Ishikawa (cell line): ENCODE data around the gene S1PR5.

ENCODE experiments used
- CEBPB ChIP-seq: IDR thresholded peaks from 2 replicates; pipeline ENCODE4 v1.6.1; 2012
- CREB1 ChIP-seq: IDR thresholded peaks from 2 replicates; pipeline ENCODE4 v1.6.1; 2012; ENCODE audit warnings: low read depth
- EP300 ChIP-seq: IDR thresholded peaks from 2 replicates; pipeline ENCODE4 v1.6.1; 2012; ENCODE audit warnings: borderline replicate concordance
- FOXM1 ChIP-seq: IDR thresholded peaks from 2 replicates; pipeline ENCODE4 v1.6.1; 2012; ENCODE audit warnings: low read depth, borderline replicate concordance
- MAX ChIP-seq: IDR thresholded peaks from 2 replicates; pipeline ENCODE4 v1.6.1; 2012
- NFIC ChIP-seq: IDR thresholded peaks from 2 replicates; pipeline ENCODE4 v1.6.1; 2012
- REST ChIP-seq: IDR thresholded peaks from 2 replicates; pipeline ENCODE4 v1.6.1; 2012; ENCODE audit warnings: low read depth, mild to moderate bottlenecking
- TAF1 ChIP-seq: IDR thresholded peaks from 2 replicates; pipeline ENCODE4 v1.6.1; 2012; ENCODE audit warnings: low read depth, mild to moderate bottlenecking
- TCF12 ChIP-seq: IDR thresholded peaks from 2 replicates; pipeline ENCODE4 v1.6.1; 2012; ENCODE audit warnings: low read depth
- TEAD4 ChIP-seq: IDR thresholded peaks from 2 replicates; pipeline ENCODE4 v1.6.1; 2012
- YY1 ChIP-seq: IDR thresholded peaks from 2 replicates; pipeline ENCODE4 v1.6.1; 2012; ENCODE audit warnings: low read depth
- ZBTB7A ChIP-seq: IDR thresholded peaks from 2 replicates; pipeline ENCODE4 v1.6.1; 2012; ENCODE audit warnings: low read depth
- TF ChIP-seq, protein P1 (sequence below): IDR thresholded peaks from 2 replicates; pipeline ENCODE4 v1.6.1; 2012

DNA sequence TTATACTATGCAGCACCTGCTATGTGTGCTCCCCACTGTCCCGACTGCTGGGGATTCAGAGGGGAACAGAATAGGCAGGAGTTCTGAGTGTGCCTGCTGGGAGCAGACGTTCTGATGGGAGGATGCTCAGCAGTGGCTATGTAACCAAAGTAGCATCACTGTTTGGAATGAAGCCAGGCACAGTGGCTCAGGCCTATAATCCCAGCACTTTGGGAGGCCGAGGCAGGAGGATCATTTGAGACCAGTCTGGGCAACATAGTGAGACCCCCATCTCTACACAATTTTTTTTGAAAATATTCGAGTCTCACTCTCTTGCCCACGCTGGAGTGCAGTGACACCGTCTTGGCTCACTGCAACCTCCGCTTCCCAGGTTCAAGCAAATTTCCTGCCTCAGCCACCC, 32.5 kb upstream of the S1PR5 start:
- TF ChIP-seq EP300: no peak
- TF ChIP-seq FOXM1: no peak
- no peak for TF ChIP-seq YY1
- TF ChIP-seq TAF1: no peak
- TF ChIP-seq REST: no peak
- no peak for TF ChIP-seq MAX
- no peak for TF ChIP-seq ZBTB7A
- no peak for TF ChIP-seq CEBPB
- TF ChIP-seq TCF12: no peak
- TF ChIP-seq NFIC: no peak
- no peak for TF ChIP-seq CREB1
- no peak for TF ChIP-seq TEAD4
- TF ChIP-seq, protein P1, sequence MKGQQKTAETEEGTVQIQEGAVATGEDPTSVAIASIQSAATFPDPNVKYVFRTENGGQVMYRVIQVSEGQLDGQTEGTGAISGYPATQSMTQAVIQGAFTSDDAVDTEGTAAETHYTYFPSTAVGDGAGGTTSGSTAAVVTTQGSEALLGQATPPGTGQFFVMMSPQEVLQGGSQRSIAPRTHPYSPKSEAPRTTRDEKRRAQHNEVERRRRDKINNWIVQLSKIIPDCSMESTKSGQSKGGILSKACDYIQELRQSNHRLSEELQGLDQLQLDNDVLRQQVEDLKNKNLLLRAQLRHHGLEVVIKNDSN: no peak
